Measurements from ENCODE around the gene MACROD2. TPM values are rescaled to one million over a fixed set of nuclear protein-coding genes. Genes with fewer than 3 reads are reported as not detected.

The MACROD2 gene
- total and polyA plus RNA-seq, 2 of the 4 experiments (the other 2 are of a cell fraction) = not detected

- no peak overlapping the region for H3K56ac ChIP-seq (ENCODE audit: extremely low read depth, insufficient read depth, low read length)
- no peak overlapping the region for H3K4me2 ChIP-seq (ENCODE audit: low read depth, low read length)
- H2AFZ ChIP-seq (replicated peaks; ENCODE audit: low read length, poor library complexity) = no peak overlapping the region
- no peaks in the 10 kb centered on the region for H3K9me1 ChIP-seq (ENCODE audit: insufficient read depth, low read length)
- no peak overlapping the region for H4K5ac ChIP-seq (ENCODE audit: low read depth, low read length)
- no peaks in the 10 kb centered on the region for H4K20me1 ChIP-seq (ENCODE audit: insufficient read depth, low read length)
- POLR2A ChIA-PET (ENCODE audit: unreplicated experiment) = no interaction called here
- H3K79me1 ChIP-seq (ENCODE audit: low read depth in 1 of 2, low read length in 2 of 2) = no peaks in the 10 kb centered on the region
- H3K27ac ChIP-seq (ENCODE audit: insufficient read depth, low read length) = no peak overlapping the region
- in situ Hi-C loops (cut with MboI; ENCODE audit: low sequenced_read_pairs) = no loop called here
- BruUV-seq (replicated peaks) = no TSS peak
- TF ChIP-seq BHLHE40 (IDR thresholded peaks at IDR 0.05; ENCODE audit: low read depth, low read length) (no peak), NFE2L2 (IDR thresholded peaks at IDR 0.05; ENCODE audit: low read depth, low read length) (no peak), RAD21 (IDR thresholded peaks at IDR 0.05; ENCODE audit: low read length) (no peak), FOS (IDR thresholded peaks at IDR 0.05; ENCODE audit: low read depth, low read length) (no peak), CEBPB (IDR thresholded peaks at IDR 0.05; ENCODE audit: low read depth, low read length) (no peak), MAFK (IDR thresholded peaks at IDR 0.05; ENCODE audit: low read depth, low read length) (no peak), SMC3 (IDR thresholded peaks at IDR 0.05; ENCODE audit: low read depth, low read length) (no peak), POLR2A (IDR thresholded peaks at IDR 0.05; ENCODE audit: low read depth, low read length) (no peak), MAZ (IDR thresholded peaks at IDR 0.05; ENCODE audit: borderline replicate concordance, low read depth, low read length) (no peak), CHD1 (IDR thresholded peaks at IDR 0.05; ENCODE audit: low read depth, low read length) (no peak)
- no peak overlapping the region for H2BK20ac ChIP-seq (ENCODE audit: low read depth, low read length)
- no peak overlapping the region for H2BK120ac ChIP-seq (ENCODE audit: low read depth, low read length)
- dilution Hi-C loops (cut with HindIII; ENCODE audit: low sequenced_read_pairs, unreplicated experiment) = no loop called here
- no peaks in the 10 kb centered on the region for H3K4me1 ChIP-seq (ENCODE audit: control insufficient read depth, insufficient read depth, low read length)
- no peak overlapping the region for H3K18ac ChIP-seq (ENCODE audit: low read depth, low read length)
- no peak overlapping the region for H3K14ac ChIP-seq (replicated peaks; ENCODE audit: low read depth, low read length)
- H4K8ac ChIP-seq (ENCODE audit: low read depth in 2 of 2, low read length in 2 of 2) = no peak overlapping the region
- no peak for ATAC-seq (ENCODE audit: low read depth)
- no peak overlapping the region for H3K4ac ChIP-seq (ENCODE audit: low read depth, low read length)
- WGBS, 2 experiments (ENCODE audit: extremely low coverage in 2 of 2, insufficient read length in 1 of 2) = no CpG with 5 or more reads among the region's 2 CpGs
- H3K4me3 ChIP-seq (ENCODE audit: insufficient read depth, low read depth, low read length) = no peak overlapping the region
- intact Hi-C loops (cut with micrococcal nuclease) = no loop called here
- H2AK9ac ChIP-seq (replicated peaks; ENCODE audit: low read depth, low read length, poor library complexity) = no peak overlapping the region
- H3K27me3 ChIP-seq (ENCODE audit: control insufficient read depth, insufficient read depth, low read length) = no peaks in the 10 kb centered on the region
- no peak overlapping the region for H3K9ac ChIP-seq (ENCODE audit: low read depth, low read length)
- H3K9me3 ChIP-seq (ENCODE audit: control insufficient read depth, insufficient read depth, low read length) = peaks cover 10% of the 10 kb centered on the region
- CTCF ChIA-PET = no interaction called here
- no peak overlapping the region for H4K91ac ChIP-seq (ENCODE audit: insufficient read depth, low read depth, low read length)
- H3K36me3 ChIP-seq (ENCODE audit: control insufficient read depth, insufficient read depth, low read length) = no peaks in the 10 kb centered on the region
- no peak overlapping the region for H2BK5ac ChIP-seq (ENCODE audit: low read depth, low read length, poor library complexity, severe bottlenecking)
- DNase-seq = no peak
- H2AK5ac ChIP-seq (ENCODE audit: low read depth, low read length) = no peak overlapping the region
- H3K23ac ChIP-seq (ENCODE audit: low read depth, low read length) = no peak overlapping the region
- no peak overlapping the region for H2BK15ac ChIP-seq (ENCODE audit: low read depth, low read length)
Measured at GRCh38 chr20:16001286-16001685, 2006.0 kb downstream of the MACROD2 start.

All from IMR-90 (cell line).